Nephron (organoid): Measurements from ENCODE around the gene TNIK.

ENCODE experiments used
- H3K27ac Mint-ChIP-seq, 3 experiments: 2 replicates each; pipeline ENCODE4 v1.8.0; 2020; ENCODE audit warnings: mixed read lengths in 3 of 3, mild to moderate bottlenecking in 2 of 3, moderate library complexity in 1 of 3
- H3K27me3 Mint-ChIP-seq: 2 replicates; pipeline ENCODE4 v1.8.0; 2021; ENCODE audit warnings: low read depth, mild to moderate bottlenecking, moderate library complexity, mixed read lengths
- H3K36me3 Mint-ChIP-seq: 2 replicates; pipeline ENCODE4 v1.8.0; 2020; ENCODE audit warnings: low read depth, mixed read lengths
- H3K4me1 Mint-ChIP-seq: 2 replicates; pipeline ENCODE4 v1.8.0; 2020; ENCODE audit warnings: mixed read lengths
- H3K4me3 Mint-ChIP-seq, 3 experiments: 2 replicates each; pipeline ENCODE4 v1.8.0; 2020; ENCODE audit warnings: mild to moderate bottlenecking in 3 of 3, mixed read lengths in 3 of 3, moderate library complexity in 2 of 3
- H3K9me3 Mint-ChIP-seq: 2 replicates; pipeline ENCODE4 v1.8.0; 2020; ENCODE audit warnings: mixed read lengths
- CTCF ChIP-seq, 3 experiments: fragments of 200-600 bp; sonication (generic); IDR thresholded peaks; one replicate each; pipeline ENCODE4 v1.5.0; 2021; ENCODE audit warnings: antibody characterized with exemption in 3 of 3; ENCODE audit not compliant: unreplicated experiment in 3 of 3

The TNIK gene

DNA sequence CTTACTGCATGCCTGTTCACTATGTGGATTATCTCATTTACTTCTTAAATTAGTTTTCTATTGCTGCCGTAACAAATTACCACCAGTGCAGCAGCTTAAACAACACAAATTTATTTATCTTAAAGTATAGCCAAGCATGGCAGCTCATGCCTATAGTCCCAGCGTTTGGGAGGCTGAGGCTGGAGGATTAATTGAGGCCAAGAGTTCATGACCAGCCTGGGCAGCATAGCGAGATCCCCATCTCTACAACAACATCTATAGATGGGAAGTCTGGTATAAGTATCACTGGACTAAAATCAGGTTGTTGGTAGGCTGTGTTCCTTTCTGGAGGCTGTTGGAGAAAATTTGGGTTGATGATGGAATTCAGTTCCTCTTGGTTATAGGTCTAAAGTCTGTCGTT, 438.8 kb downstream of the TNIK start:
- Mint-ChIP-seq H3K27ac (no peak overlapping the region), H3K9me3 (no peaks in the 10 kb centered on the region), H3K27me3 (peaks cover 4% of the 10 kb centered on the region), H3K4me1 (no peaks in the 10 kb centered on the region), H3K4me3 (no peak overlapping the region), H3K36me3 (no peaks in the 10 kb centered on the region)
- no peak for TF ChIP-seq CTCF (IDR thresholded peaks at IDR 0.05; ENCODE audit: unreplicated experiment in 3 of 3)

DNA sequence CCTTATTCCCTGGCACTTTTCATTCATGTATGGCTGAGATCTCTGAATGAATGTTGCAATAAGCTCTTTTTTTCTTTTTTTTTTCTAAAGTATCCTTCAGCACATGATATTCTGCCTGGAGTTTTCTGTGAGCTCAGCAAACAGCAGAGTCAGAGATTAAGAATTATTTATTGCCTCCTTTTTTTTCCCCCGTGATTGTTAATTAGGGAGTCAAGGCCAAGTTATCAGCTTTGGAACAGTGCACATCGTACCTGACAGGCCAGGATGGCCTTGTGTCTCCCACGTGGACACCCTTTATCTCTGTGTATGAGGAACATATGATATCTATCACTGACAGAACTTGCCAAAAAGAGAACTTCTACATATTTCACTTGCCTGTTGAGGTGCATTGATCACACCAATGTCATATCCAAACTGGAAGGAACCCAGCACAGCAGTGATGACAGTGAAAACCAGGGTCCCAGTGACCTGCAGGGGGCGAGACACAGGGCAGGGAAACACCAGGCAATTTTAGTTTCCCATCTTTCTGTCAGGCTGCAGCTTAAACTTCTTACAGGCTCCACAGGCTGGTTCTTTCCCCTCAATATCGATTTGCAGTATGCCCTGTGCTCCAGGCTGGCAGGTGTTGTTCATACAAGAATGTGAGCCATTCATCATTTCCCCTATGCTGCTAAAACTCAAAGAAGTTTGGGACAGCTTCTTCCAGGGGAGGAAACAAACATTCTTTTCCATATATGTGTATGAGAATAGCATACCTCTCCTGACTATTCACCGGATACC, 441.9 kb downstream of the TNIK start:
- H3K27ac Mint-ChIP-seq, result no peak overlapping the region
- H3K9me3 Mint-ChIP-seq, result no peaks in the 10 kb centered on the region
- H3K4me3 Mint-ChIP-seq, result no peak overlapping the region
- TF ChIP-seq CTCF (IDR thresholded peaks at IDR 0.05; ENCODE audit: unreplicated experiment in 3 of 3), result peak in 2 of 3 experiments; percentile 9 to 10
- H3K4me1 Mint-ChIP-seq, result no peaks in the 10 kb centered on the region
- no peaks in the 10 kb centered on the region for H3K36me3 Mint-ChIP-seq
- peaks cover 4% of the 10 kb centered on the region for H3K27me3 Mint-ChIP-seq

GRCh38 chr3:171013822-171014748, 446.1 kb downstream of the TNIK start:
- Mint-ChIP-seq H3K4me3 (no peak overlapping the region), H3K9me3 (no peaks in the 10 kb centered on the region), H3K36me3 (no peaks in the 10 kb centered on the region), H3K27me3 (no peaks in the 10 kb centered on the region), H3K27ac (no peak overlapping the region), H3K4me1 (no peaks in the 10 kb centered on the region)
- TF ChIP-seq CTCF (IDR thresholded peaks at IDR 0.05; ENCODE audit: unreplicated experiment in 3 of 3), result no peak

GRCh38 chr3:171011873-171012336, 448.3 kb downstream of the TNIK start:
- H3K4me3 Mint-ChIP-seq, result no peak overlapping the region
- no peak for TF ChIP-seq CTCF (IDR thresholded peaks at IDR 0.05; ENCODE audit: unreplicated experiment in 3 of 3)
- no peaks in the 10 kb centered on the region for H3K36me3 Mint-ChIP-seq
- peaks cover 4% of the 10 kb centered on the region for H3K27me3 Mint-ChIP-seq
- no peaks in the 10 kb centered on the region for H3K9me3 Mint-ChIP-seq
- no peak overlapping the region for H3K27ac Mint-ChIP-seq
- H3K4me1 Mint-ChIP-seq, result no peaks in the 10 kb centered on the region
